Measurements from ENCODE around the gene LRP10.

Gene LRP10

GRCh38 chr14:22861651-22862050, 9.9 kb upstream of the LRP10 start:
- TF ChIP-seq ZFX (IDR thresholded peaks at IDR 0.05; ENCODE audit: borderline replicate concordance) (no peak), CTCF (IDR thresholded peaks at IDR 0.05) (no peak)

GRCh38 chr14:22864979-22865378, 6.6 kb upstream of the LRP10 start:
- no peak overlapping the region for H3K27ac ChIP-seq

More at GRCh38 chr14:22861651-22862050, 9.9 kb upstream of the LRP10 start:
- no peak overlapping the region for H3K27ac ChIP-seq

DNA sequence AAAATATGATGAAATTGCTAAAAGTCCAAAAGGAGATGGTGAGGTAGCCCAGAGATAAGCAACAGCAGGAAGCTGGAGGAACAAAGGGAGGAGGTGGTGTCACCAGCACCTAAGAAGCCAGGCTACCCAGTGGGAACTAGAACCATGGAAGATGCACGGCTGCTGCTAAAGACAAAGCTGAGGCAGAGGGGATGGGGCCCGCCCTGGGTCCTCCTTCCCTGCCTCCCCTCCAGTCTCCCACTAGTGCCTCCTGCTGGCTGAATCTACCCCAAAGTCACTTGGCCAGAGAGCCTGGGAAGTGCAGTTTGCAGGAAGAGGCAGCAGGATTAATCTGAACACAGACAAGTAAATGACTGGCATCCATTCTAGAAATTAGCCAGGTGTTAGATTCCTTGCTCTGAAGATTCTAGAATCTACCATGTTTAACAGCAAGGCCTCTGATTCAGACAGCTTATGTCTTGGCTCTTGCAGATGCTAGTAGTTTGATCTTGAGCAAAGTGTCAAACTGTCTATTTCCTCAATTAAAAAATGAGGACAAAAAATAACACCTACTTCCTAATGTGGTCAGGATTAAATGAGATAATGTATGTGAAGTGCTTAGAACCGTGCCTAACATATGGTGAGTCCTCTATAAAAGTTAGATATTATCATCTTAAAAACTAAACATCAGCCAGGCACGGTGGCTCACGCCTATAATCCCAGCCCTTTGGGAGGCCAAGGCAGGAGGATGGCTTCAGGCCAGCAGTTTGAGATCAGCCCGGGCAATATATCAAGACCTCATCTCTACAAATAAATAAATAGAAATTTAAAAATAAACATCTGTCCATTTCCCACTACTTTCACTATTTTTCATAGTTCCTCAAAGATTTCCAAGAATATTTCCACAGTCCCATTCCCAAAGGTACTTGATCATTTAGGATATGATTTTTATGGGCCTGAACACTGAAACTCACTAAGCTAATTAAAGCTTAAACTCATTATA, 5.8 kb upstream of the LRP10 start:
- TF ChIP-seq CTCF (IDR thresholded peaks at IDR 0.05): peak; percentile 42
- TF ChIP-seq ZFX (IDR thresholded peaks at IDR 0.05; ENCODE audit: borderline replicate concordance): no peak
- no peak overlapping the region for H3K27ac ChIP-seq

More at GRCh38 chr14:22864979-22865378, 6.6 kb upstream of the LRP10 start:
- TF ChIP-seq CTCF (IDR thresholded peaks at IDR 0.05): no peak
- no peak for TF ChIP-seq ZFX (IDR thresholded peaks at IDR 0.05; ENCODE audit: borderline replicate concordance)

DNA sequence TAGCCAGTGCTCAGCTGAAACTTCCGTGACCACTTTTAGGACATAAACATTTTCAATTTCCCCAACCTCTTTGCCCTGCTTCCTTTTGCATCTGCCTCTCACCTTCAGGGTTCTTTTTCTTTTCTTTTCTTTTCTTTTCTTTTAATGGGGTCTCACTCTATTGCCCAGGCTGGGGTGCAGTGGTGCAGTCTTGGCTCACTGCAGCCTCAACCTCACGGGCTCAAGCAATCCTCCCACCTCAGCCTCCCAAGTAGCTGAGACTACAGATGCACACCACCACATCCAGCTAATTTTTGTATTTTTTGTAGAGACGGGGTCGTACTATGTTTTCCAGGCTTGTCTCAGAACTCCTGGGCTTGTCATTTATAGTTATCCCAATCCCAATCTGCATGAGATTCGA, 4.7 kb upstream of the LRP10 start:
- TF ChIP-seq ZFX (IDR thresholded peaks at IDR 0.05; ENCODE audit: borderline replicate concordance): no peak
- TF ChIP-seq CTCF (IDR thresholded peaks at IDR 0.05): no peak
- H3K27ac ChIP-seq: no peak overlapping the region

DNA sequence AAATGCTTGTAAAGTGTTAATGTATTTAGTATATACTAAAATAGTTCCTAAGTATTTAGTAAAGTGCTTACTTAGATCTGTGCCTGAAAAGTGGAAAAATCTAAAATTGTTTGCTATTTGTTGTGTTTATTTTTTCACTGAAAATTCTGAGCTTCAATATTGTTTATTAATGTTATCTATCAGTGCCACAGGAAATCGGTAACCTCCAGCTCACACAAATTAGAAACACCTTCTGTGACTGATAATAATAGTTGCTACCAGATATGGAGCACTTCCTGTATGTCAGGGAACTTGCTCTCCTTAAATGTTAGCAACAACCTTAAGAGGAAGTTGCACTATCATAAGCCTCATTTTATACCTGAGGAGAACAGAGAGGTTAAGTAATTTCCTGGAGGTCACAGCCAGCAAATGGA, 723 bp upstream of the LRP10 start:
- H3K27ac ChIP-seq: peak overlapping the region; percentile 95
- TF ChIP-seq ZFX (IDR thresholded peaks at IDR 0.05; ENCODE audit: borderline replicate concordance) (no peak), CTCF (IDR thresholded peaks at IDR 0.05) (no peak)

DNA sequence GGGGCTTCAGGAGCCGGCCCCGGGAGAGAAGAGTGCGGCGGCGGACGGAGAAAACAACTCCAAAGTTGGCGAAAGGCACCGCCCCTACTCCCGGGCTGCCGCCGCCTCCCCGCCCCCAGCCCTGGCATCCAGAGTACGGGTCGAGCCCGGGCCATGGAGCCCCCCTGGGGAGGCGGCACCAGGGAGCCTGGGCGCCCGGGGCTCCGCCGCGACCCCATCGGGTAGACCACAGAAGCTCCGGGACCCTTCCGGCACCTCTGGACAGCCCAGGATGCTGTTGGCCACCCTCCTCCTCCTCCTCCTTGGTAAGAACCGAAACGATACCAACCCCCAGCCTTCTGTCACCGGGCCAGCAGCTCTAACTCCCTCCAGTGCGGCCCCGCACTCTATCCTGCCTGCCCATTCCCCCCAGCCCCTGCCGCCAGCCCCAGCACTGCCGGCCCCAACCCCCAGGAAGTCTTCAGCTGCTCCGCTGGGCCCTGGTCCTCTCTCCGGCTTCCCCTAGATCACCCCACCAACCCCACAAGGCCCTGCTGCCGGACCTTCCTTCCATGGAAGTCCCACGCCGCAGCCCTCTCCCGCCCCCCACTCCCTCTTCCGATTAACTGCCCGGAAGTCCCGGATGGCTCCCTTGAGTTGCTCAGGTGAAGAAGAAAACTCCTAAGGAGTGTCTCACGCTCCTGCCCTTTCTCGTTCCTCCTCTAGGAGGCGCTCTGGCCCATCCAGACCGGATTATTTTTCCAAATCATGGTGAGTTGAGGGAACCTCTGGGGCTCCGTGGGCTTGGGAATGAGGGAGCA, 693 bp downstream of the LRP10 start:
- peak overlapping the region; percentile 95 for H3K27ac ChIP-seq
- TF ChIP-seq ZFX (IDR thresholded peaks at IDR 0.05; ENCODE audit: borderline replicate concordance) (no peak), CTCF (IDR thresholded peaks at IDR 0.05) (peak; percentile 97)
